AG08395 (cell line): ENCODE data around the gene MRPL53.

Experiments used
- DNase-seq: peaks from one replicate; pipeline ENCODE4 v3.0.0; 2012; ENCODE audit warnings: mixed read lengths, low spot score

MRPL53 gene

GRCh38 chr2:74472086-74472944 lies at the start of gene MRPL53:
Gene MRPL53, minus strand, starts transcription at chr2:74472680. Its CDS starts 20 bp downstream, at chr2:74472660.
- DNase-seq = peak; percentile 83

GRCh38 chr2:74516650-74517049 lies 44.2 kb upstream of the MRPL53 start:
- DNase-seq = no peak

- peak; percentile 89 for DNase-seq
Observed at GRCh38 chr2:74515981-74516633, 43.6 kb upstream of the MRPL53 start.

DNA sequence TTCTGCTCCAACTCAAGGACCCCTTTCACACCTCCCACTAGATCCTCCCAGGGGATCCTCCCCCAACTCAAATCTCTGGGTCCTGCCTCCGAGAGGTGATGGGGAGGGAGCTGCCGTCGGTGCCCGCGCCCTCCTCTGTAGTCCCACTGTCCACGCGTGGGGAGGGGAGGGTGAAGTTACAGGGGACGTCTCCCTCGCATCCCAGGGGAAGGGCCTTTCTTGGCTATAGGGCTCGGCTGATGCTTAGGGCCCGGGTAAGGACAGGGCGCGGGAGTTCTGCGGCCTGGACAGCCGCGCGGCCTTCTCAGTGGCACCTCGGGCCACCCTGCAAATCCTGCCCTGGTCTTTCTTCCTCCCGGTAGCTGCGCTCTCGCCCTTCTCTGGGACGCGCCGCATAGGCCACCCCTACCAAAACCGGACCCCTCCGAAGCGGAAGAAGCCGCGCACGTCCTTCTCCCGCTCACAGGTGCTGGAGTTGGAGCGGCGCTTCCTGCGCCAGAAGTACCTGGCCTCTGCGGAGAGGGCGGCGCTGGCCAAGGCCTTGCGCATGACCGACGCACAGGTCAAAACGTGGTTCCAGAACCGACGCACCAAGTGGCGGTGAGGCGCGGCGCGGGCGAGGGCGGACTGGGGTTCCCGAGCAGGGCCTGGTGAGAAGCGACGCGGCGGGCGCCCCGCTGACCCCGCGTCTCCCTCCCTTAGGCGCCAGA lies 42.9 kb upstream of the MRPL53 start:
- no peak for DNase-seq

DNA sequence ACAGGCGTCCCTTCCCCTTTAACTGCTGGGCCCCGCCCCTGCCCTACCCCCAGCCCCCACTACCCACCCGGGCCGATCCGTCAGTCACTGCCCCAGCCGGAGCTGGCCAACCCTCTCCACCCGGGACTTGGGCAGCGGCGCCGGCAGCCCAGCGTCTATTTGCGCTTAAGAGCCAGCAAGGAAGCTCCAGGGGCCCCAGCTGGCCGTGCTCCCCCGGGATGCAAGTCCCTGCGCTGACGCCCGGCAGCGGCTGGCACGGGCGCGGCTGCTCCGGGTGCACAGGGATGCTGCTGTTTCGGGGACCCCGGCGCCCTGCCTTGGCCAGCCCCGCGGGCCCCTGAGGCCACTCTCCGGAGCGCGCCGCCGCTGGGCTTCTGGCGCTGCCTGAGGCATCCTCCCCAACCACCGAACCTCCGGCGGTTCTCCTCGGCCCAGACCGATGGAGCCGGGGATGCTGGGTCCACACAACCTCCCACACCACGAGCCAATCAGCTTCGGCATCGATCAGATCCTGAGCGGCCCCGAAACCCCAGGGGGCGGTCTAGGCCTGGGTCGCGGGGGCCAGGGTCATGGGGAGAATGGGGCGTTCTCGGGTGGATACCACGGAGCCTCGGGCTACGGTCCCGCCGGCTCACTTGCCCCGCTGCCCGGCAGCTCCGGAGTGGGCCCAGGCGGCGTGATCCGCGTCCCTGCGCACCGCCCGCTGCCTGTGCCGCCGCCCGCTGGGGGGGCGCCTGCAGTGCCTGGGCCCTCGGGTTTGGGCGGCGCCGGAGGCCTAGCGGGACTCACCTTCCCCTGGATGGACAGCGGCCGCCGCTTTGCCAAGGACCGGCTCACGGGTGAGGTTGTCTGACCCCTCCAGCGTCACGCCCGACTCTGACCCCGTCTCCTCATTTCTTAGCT lies 42.1 kb upstream of the MRPL53 start, which contains the start of gene TLX2:
Gene TLX2, plus strand, starts transcription at position 83 of the 903 bp plus-strand sequence. Its CDS starts 357 bp downstream, at position 440.
- no peak for DNase-seq

DNA sequence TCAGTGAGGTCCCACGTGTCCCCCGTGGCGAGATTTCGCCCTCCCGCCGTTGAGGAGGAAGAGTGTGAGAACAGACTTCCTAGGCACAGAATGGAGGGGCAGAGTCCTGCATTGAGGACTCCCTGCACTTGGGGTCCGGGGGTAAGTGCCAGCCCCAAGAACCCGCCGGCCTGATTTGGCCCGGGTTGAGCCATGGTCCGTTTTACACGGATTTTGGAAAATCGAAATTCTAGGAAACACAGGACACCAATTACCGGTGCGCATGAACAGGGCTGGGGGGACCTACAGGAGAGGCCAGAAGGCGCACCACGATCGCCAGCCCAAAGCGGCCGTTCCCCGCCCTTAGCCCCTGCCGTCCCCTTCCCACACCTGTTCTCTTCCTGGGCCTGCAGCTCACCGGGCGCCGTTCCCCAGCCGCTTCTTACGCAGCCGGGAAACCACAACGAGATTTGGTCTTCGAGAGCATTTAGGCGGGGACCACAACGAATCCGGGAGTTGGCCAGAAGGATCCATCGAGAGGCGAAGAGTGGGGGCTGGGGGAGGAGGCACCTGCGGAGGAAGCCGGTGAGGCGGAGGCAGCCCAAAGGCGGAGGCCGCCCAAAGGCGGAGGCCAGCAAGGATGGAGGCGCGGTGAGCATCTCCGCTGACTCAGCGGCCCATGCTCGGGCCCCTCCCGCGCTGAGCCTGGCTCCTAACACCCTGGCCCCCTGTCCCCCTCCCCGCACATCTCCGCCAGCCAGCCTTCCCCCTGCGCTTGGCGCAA lies 41.3 kb upstream of the MRPL53 start:
- DNase-seq = no peak

GRCh38 chr2:74512744-74513604 lies 40.5 kb upstream of the MRPL53 start:
- no peak for DNase-seq

DNA sequence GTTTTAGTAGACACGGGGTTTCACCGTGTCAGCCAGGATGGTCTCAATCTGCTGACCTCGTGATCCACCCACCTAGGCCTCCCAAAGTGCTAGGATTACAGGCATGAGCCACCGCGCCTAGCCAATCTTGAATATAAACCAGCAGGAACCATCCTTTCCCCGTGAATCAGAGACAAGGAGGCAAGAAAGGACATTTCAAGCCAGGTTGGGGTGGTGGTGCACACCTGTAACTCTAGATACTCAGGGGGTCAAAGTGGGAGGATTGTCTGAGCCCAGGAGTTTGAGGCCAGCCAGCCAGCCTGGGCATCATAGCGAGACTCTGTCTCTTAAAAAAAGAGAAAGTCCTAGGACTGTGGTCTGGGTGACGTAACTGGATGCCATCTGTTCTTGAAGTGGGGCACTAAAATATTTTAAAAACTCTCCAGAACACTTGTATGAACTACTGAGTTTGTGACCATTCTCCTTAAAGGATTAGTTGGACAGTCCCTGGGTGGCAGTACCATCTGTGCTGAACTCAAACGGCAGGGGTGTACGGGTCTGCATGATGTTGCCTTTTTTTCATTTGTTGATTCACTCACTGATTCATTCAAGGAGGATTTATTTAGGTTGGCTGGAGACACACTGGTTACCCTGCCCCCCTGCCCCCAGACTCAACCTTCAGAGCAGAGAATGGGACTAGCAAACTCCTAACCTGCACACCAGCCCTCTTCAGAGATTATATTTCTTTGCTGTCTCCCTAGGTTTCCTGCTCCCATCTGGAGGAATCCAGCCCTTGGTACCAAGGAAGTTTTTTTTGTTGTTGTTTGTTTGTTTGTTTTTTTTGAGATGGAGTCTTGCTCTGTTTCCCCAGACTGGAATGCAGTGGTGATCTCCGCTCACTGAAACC lies 38.9 kb upstream of the MRPL53 start:
- no peak for DNase-seq

DNA sequence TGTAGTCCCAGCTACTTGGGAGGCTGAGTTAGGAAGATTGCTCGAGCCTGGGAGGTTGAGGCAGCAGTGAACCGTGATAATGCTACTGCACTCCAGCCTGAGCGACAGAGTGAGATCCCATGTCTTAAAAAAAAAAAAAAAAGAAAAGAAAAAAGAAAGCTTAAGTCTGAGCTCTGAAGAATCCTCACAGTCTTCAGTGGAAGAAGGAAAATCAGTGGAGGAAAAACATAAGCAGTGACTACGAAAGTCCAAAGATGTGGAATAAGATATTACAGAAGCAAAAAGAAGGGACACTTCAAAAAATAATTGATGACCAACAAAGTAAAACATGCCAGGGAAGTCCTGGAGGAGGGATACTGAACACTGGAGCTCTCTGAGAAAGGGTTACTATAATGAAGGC lies 37.8 kb upstream of the MRPL53 start:
- DNase-seq = no peak

- peak; percentile 77 for DNase-seq
Observed at GRCh38 chr2:74507926-74508520, 35.5 kb upstream of the MRPL53 start.

DNA sequence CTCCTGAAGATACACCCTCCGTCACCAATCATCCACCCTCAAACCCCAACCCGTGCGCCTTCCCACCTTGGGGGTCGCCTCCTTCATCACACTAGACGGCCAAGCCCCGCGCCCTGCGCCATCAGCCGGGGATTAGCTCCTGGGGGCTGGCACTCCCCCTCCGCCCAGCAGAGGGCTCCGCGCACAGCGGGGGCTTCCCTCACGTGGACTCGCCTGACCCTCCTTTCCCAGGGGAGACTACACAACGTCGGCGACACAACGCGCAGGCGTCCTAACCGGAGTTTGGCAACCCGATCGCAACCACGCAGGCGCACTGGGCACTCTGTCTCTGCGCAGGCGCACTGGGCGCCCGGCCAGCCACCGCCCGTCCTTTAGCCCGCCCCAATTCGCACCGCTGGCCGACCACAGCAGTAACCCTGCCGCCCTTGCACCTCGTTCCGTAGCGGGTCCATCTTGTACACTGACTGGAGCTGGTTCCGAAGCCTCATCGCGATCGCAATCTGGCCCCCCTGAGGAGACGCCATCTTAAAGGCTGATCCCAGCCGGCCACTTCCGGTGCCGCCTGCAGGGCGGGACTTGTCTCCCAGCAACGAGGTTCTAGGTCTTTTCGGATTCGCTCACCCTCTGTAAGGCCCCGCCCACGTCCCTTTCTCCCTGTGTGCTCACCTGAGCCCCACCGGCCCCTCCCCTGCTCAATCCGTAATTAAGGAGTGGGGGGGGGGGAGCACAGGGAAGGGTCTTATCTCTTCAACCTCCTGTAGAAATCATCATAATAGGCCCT lies 34.9 kb upstream of the MRPL53 start, which contains the start of gene PCGF1:
Gene PCGF1, minus strand, starts transcription at position 551 of the 781 bp plus-strand sequence. Its CDS starts 27 bp downstream, at position 524.
- DNase-seq = peak; percentile 98

- no peak for DNase-seq
Observed at GRCh38 chr2:74505448-74506246, 33.2 kb upstream of the MRPL53 start.

GRCh38 chr2:74504591-74504990 lies 32.1 kb upstream of the MRPL53 start:
- DNase-seq = no peak

DNA sequence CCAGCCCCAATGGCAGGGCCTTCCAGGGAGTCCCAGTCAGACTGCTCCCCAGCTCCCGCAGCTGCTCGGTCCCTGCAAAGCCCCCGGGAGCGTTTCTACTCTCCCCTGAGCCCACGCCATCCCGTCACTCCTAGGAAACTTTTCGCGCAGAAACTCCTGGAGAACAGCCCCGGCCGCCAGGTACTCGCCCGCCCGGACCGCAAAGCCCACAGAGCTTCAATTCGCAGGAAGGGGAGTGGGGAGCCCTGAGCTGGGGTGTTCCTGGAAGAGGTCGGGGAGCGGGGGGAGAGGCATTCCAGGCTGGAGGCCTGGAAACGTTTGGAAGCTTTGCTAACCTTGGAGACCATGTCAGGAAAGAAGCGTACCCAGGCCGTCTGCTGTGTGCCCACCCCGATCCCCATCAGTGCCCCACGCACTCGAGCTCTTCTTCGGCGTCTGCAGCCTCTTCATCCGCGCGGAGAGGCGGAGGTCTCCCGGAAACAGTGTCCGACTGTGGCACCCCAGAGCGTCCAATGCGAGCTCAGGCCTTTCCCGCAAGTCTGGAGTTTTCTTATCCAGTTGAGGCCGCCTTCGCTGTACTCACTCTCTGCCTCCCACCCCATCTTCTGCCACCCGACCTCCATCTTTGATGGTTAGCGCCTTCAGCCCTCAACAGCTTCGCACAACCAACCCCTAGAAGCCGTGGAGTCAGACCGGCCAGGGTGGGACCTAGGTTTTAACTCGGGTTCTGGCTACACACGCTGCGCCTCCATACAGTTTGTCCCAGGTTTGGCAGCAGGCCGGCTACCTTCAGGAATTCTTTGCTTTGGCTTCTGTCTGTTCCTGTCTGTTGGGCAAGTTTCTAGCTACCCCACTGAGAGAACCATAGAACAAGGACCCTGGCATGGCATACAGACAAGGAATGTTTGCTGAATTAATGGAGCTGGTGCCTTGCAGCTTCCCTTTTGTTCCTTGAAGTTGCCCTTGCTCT lies 31.3 kb upstream of the MRPL53 start:
- no peak for DNase-seq
